Measurements from ENCODE around the gene CELA3B. TPM values are rescaled to one million over a fixed set of nuclear protein-coding genes. Genes with fewer than 3 reads are reported as not detected.
"Not testable (repeated sequence)": the region's sequence is repeated elsewhere in the genome, so short reads cannot be mapped to it uniquely, and the experiment has no call there.

CELA3B gene
- total and polyA plus RNA-seq, 2 donors from 2014 or later = not detected

DNA sequence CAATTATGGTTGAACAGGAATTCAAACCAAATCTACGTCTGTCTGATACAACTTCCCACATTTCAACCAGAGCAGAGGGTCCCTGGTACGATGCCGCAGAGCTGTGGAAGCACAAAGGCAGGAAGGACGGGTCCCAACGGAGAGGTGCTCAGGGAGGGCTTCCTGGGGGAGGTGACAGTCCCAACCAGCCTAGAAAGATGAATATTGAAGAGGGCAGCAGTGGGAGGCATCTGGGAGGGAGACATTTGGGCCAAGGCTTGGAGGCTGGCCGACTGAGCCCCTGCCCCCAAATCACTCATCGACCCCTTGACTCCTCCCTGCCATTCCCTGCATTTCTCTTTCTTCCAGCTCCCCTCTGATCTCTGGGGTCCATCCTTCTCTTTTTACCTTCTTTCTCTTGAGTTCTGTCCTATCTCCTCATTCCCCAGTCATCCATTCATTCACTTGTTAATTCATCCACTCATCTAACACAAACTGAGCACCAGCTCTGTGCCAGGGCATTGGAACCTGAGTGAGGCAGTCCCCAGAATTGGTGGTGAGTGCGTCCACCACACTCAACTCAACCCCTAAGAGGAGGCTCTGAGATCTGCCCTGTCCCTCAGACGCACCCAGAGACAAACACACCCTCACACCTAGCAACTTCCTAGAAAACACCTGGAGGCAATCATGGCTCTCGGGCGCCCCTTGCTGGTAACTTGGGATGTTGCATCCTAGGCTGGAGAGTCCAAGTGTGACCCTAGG, 13.2 kb upstream of the CELA3B start:
- intact Hi-C loops (cut with DNase I) = no loop called here
- peak; percentile 80 to 89 (median 87) for DNase-seq
- H3K9ac ChIP-seq (ENCODE audit: low read length in 3 of 3) = no peak overlapping the region
- no peak overlapping the region for H3K27ac ChIP-seq (ENCODE audit: low read depth in 2 of 2, low read length in 2 of 2)
- H3K4me1 ChIP-seq (ENCODE audit: control insufficient read depth in 2 of 3, insufficient read depth in 2 of 3, low read depth in 1 of 3, low read length in 3 of 3) = no peaks in the 10 kb centered on the region
- TF ChIP-seq, protein P1, sequence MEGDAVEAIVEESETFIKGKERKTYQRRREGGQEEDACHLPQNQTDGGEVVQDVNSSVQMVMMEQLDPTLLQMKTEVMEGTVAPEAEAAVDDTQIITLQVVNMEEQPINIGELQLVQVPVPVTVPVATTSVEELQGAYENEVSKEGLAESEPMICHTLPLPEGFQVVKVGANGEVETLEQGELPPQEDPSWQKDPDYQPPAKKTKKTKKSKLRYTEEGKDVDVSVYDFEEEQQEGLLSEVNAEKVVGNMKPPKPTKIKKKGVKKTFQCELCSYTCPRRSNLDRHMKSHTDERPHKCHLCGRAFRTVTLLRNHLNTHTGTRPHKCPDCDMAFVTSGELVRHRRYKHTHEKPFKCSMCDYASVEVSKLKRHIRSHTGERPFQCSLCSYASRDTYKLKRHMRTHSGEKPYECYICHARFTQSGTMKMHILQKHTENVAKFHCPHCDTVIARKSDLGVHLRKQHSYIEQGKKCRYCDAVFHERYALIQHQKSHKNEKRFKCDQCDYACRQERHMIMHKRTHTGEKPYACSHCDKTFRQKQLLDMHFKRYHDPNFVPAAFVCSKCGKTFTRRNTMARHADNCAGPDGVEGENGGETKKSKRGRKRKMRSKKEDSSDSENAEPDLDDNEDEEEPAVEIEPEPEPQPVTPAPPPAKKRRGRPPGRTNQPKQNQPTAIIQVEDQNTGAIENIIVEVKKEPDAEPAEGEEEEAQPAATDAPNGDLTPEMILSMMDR (IDR thresholded peaks at IDR 0.05; ENCODE audit: borderline replicate concordance, extremely low read depth, insufficient read depth) = peak; percentile 87
- no peak overlapping the region for H3K4me3 ChIP-seq (ENCODE audit: low read length in 3 of 3)
- no peaks in the 10 kb centered on the region for H3K27me3 ChIP-seq (ENCODE audit: control insufficient read depth, insufficient read depth, low read length)
- no peaks in the 10 kb centered on the region for H3K36me3 ChIP-seq (ENCODE audit: control insufficient read depth in 2 of 3, insufficient read depth in 3 of 3, low read length in 3 of 3)
- FAIRE-seq = no peak
- no peaks in the 10 kb centered on the region for H3K9me3 ChIP-seq (ENCODE audit: control insufficient read depth in 2 of 3, insufficient read depth in 1 of 3, low read length in 3 of 3)

DNA sequence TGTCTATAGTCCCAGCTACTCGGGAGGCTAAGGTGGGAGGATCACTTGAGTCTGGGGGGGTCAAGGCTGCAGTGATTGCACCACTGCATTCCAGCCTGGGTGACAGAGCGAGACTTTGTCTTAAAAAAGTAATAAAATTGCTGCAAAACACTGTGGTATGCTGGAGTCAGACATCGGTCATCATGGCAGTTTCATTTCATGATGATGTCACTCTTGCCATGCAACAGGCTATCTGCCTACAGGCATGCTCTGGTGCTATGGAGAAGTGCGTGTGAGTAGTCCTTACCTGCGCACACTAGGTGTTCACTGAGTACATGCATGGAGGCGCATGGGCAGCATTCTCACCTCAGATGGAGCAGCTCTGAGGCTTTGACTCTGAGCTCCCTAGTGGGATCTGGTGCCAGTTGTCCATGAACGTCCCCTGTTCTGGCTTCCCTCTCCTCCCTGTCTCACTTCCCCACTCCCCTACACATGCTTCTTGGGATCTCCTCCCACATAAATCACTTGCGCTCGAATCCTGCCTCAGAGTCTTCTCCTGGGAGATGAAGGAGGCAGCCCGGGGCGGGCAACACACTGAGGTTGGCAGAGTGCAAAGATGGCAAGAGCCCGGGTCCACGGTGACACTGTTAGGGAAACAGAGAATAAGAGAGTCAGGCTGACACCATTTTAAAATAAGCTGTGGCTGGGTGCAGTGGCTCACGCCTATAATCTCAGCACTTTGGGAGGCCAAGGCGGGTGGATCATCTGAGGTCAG, 10.4 kb upstream of the CELA3B start:
- no peaks in the 10 kb centered on the region for H3K4me1 ChIP-seq (ENCODE audit: control insufficient read depth in 2 of 3, insufficient read depth in 2 of 3, low read depth in 1 of 3, low read length in 3 of 3)
- DNase-seq (peak in 1 of 5 donors; percentile 32), FAIRE-seq (no peak)
- H3K9ac ChIP-seq (ENCODE audit: low read length in 3 of 3) = no peak overlapping the region
- peak overlapping the region in 1 of 3 donors; percentile 3 for H3K4me3 ChIP-seq (ENCODE audit: low read length in 3 of 3)
- H3K27ac ChIP-seq (ENCODE audit: low read depth in 2 of 2, low read length in 2 of 2) = no peak overlapping the region
- H3K27me3 ChIP-seq (ENCODE audit: control insufficient read depth, insufficient read depth, low read length) = no peaks in the 10 kb centered on the region
- TF ChIP-seq, protein P1 (IDR thresholded peaks at IDR 0.05; ENCODE audit: borderline replicate concordance, extremely low read depth, insufficient read depth) = no peak
- H3K9me3 ChIP-seq (ENCODE audit: control insufficient read depth in 2 of 3, insufficient read depth in 1 of 3, low read length in 3 of 3) = no peaks in the 10 kb centered on the region
- H3K36me3 ChIP-seq (ENCODE audit: control insufficient read depth in 2 of 3, insufficient read depth in 3 of 3, low read length in 3 of 3) = no peaks in the 10 kb centered on the region
- intact Hi-C loops (cut with DNase I) = no loop called here

DNA sequence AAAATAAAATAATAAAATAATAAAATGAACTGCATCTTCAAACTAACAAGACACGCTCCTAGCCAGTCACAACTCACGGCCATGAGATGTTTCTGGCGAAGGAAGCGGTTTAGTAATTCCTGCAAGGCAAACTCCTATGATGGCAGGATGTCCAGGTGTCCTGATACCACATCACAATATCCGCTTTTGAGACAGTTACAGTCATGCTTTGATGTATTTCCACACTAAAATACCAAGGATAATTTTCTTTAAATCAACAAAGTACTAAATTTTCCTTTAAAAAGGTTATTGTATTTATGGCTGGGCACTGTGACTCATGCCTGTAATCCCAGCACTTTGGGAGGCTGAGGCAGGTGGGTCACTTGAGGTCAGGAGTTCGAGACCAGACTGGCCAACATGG, 9.6 kb upstream of the CELA3B start:
- H3K27ac ChIP-seq (ENCODE audit: low read depth in 2 of 2, low read length in 2 of 2); H3K4me3 ChIP-seq (ENCODE audit: low read length in 3 of 3); H3K9me3 ChIP-seq (ENCODE audit: control insufficient read depth in 2 of 3, insufficient read depth in 1 of 3, low read length in 3 of 3); FAIRE-seq; H3K4me1 ChIP-seq (ENCODE audit: control insufficient read depth in 2 of 3, insufficient read depth in 2 of 3, low read depth in 1 of 3, low read length in 3 of 3); intact Hi-C loops (cut with DNase I); DNase-seq; H3K9ac ChIP-seq (ENCODE audit: low read length in 3 of 3); H3K36me3 ChIP-seq (ENCODE audit: control insufficient read depth in 2 of 3, insufficient read depth in 3 of 3, low read length in 3 of 3); H3K27me3 ChIP-seq (ENCODE audit: control insufficient read depth, insufficient read depth, low read length): not testable (repeated sequence)

DNA sequence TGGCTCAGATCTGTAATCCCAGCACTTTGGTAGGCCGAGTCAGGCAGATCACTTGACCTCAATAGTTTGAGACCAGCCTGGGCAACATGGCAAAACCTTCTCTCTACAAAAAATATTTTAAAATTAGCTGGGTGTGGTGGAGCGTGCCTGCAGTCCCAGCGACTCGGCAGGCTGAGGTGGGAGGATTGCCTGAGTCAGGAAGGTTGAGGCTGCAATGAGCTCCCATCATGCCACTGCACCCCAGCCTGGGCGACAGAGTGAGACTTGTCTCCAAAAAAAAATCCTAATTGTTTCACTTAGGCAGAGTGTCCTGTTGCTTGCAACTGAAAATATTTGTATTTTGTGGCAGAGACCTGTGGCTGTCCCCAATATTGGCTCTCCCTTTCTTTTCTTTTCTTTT, 7.8 kb upstream of the CELA3B start:
- H3K4me3 ChIP-seq (ENCODE audit: low read length in 3 of 3); DNase-seq; H3K27me3 ChIP-seq (ENCODE audit: control insufficient read depth, insufficient read depth, low read length); H3K27ac ChIP-seq (ENCODE audit: low read depth in 2 of 2, low read length in 2 of 2); H3K36me3 ChIP-seq (ENCODE audit: control insufficient read depth in 2 of 3, insufficient read depth in 3 of 3, low read length in 3 of 3); H3K4me1 ChIP-seq (ENCODE audit: control insufficient read depth in 2 of 3, insufficient read depth in 2 of 3, low read depth in 1 of 3, low read length in 3 of 3); FAIRE-seq; intact Hi-C loops (cut with DNase I); H3K9me3 ChIP-seq (ENCODE audit: control insufficient read depth in 2 of 3, insufficient read depth in 1 of 3, low read length in 3 of 3); H3K9ac ChIP-seq (ENCODE audit: low read length in 3 of 3): not testable (repeated sequence)

DNA sequence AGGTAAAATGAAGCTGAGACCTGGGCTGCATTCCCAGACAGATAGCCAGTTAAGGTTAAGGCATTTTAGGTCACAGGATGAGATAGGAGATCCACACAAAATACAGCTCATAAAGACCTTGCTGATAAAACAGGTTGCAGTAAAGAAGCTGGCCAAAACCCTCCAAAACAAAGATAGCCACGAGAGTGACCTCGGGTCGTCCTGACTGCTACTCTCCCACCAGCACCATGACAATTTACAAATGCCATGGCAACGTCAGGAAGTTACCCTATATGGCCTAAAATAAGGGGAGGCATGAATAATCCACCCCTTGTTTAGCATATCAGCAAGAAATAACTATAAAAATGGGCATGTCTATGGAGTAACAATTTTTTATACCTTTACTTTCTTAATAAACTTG, 6.3 kb upstream of the CELA3B start:
- H3K36me3 ChIP-seq (ENCODE audit: control insufficient read depth in 2 of 3, insufficient read depth in 3 of 3, low read length in 3 of 3); FAIRE-seq; H3K4me3 ChIP-seq (ENCODE audit: low read length in 3 of 3); intact Hi-C loops (cut with DNase I); H3K27me3 ChIP-seq (ENCODE audit: control insufficient read depth, insufficient read depth, low read length); H3K9me3 ChIP-seq (ENCODE audit: control insufficient read depth in 2 of 3, insufficient read depth in 1 of 3, low read length in 3 of 3); H3K9ac ChIP-seq (ENCODE audit: low read length in 3 of 3); H3K4me1 ChIP-seq (ENCODE audit: control insufficient read depth in 2 of 3, insufficient read depth in 2 of 3, low read depth in 1 of 3, low read length in 3 of 3); H3K27ac ChIP-seq (ENCODE audit: low read depth in 2 of 2, low read length in 2 of 2); DNase-seq: not testable (repeated sequence)

DNA sequence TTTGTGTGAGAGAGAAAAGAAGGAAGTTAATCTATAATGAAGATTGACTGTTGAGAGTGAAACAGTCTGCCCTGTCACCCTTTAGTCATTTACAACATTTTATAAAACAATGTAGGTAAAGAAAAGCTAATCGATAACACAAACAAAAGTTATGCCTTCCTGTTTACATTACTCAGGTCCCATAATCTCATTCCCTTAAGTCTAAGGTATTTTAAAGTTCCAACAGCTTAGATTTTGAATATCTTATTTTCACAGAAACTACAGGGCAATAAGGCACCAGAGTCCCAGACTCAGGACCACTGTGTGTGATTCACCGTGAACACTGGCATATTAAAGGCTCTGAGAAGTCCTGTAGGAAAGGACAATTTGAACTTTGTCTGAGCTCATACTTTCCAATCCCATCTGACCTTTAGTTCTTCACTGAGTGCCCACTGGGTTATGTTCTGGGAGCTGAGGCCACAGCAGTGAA, 3.8 kb upstream of the CELA3B start:
- H3K4me3 ChIP-seq (ENCODE audit: low read length in 3 of 3); H3K36me3 ChIP-seq (ENCODE audit: control insufficient read depth in 2 of 3, insufficient read depth in 3 of 3, low read length in 3 of 3); H3K27ac ChIP-seq (ENCODE audit: low read depth in 2 of 2, low read length in 2 of 2); H3K27me3 ChIP-seq (ENCODE audit: control insufficient read depth, insufficient read depth, low read length); FAIRE-seq; H3K9ac ChIP-seq (ENCODE audit: low read length in 3 of 3); DNase-seq; H3K4me1 ChIP-seq (ENCODE audit: control insufficient read depth in 2 of 3, insufficient read depth in 2 of 3, low read depth in 1 of 3, low read length in 3 of 3); H3K9me3 ChIP-seq (ENCODE audit: control insufficient read depth in 2 of 3, insufficient read depth in 1 of 3, low read length in 3 of 3); intact Hi-C loops (cut with DNase I): not testable (repeated sequence)

Measured in kidney (tissue), 14 donors.